IMR-90 (cell line): ENCODE results near the gene CD82.

Source experiments
- CEBPB ChIP-seq: IDR thresholded peaks from 2 replicates; pipeline ENCODE4 v1.6.1; 2012; ENCODE audit warnings: low read depth, low read length, improper control_type of control experiment
- CHD1 ChIP-seq: IDR thresholded peaks from 2 replicates; pipeline ENCODE4 v1.6.1; 2012; ENCODE audit warnings: low read depth, low read length, improper control_type of control experiment
- FOS ChIP-seq: fragments of 150-350 bp; IDR thresholded peaks from 2 replicates; pipeline ENCODE4 v1.6.1; 2016; ENCODE audit warnings: low read depth, low read length
- MAFK ChIP-seq: IDR thresholded peaks from 2 replicates; pipeline ENCODE4 v1.6.1; 2012; ENCODE audit warnings: low read depth, low read length, improper control_type of control experiment
- MAZ ChIP-seq: IDR thresholded peaks from 2 replicates; pipeline ENCODE4 v1.6.1; 2012; ENCODE audit warnings: low read depth, mild to moderate bottlenecking, low read length, improper control_type of control experiment, moderate library complexity, borderline replicate concordance
- MXI1 ChIP-seq: IDR thresholded peaks from 2 replicates; pipeline ENCODE4 v1.6.1; 2012; ENCODE audit warnings: low read depth, mild to moderate bottlenecking, low read length, moderate library complexity, borderline replicate concordance
- POLR2A ChIP-seq: IDR thresholded peaks from 2 replicates; pipeline ENCODE4 v1.6.1; 2012; ENCODE audit warnings: mild to moderate bottlenecking, low read depth, low read length
- RAD21 ChIP-seq: IDR thresholded peaks from 2 replicates; pipeline ENCODE4 v1.6.1; 2012; ENCODE audit warnings: low read length, improper control_type of control experiment
- RCOR1 ChIP-seq: IDR thresholded peaks from 2 replicates; pipeline ENCODE4 v1.6.1; 2012; ENCODE audit warnings: mild to moderate bottlenecking, low read length, improper control_type of control experiment; ENCODE audit not compliant: insufficient replicate concordance
- RFX5 ChIP-seq: IDR thresholded peaks from 2 replicates; pipeline ENCODE4 v1.8.0; 2012; ENCODE audit warnings: low read depth, mild to moderate bottlenecking, low read length, moderate library complexity
- SMC3 ChIP-seq: fragments of 150-350 bp; IDR thresholded peaks from 2 replicates; pipeline ENCODE4 v1.6.1; 2016; ENCODE audit warnings: low read depth, mild to moderate bottlenecking, antibody characterized with exemption, low read length, moderate library complexity
- TF ChIP-seq, protein P1 (sequence below): fragments of 150-350 bp; IDR thresholded peaks from 2 replicates; pipeline ENCODE4 v1.6.1; 2016; ENCODE audit warnings: low read depth, mild to moderate bottlenecking, low read length, moderate library complexity, borderline replicate concordance
- TF ChIP-seq, protein P2 (sequence below): conservative IDR thresholded peaks from 2 replicates; pipeline ENCODE4 v1.5.1; 2012; ENCODE audit warnings: mild to moderate bottlenecking, low read depth, low read length, improper control_type of control experiment
- TF ChIP-seq, protein P3 (sequence below): fragments of 150-350 bp; IDR thresholded peaks from 2 replicates; pipeline ENCODE4 v1.6.1; 2017; ENCODE audit warnings: mild to moderate bottlenecking, antibody characterized with exemption, low read length, low read depth

DNA sequence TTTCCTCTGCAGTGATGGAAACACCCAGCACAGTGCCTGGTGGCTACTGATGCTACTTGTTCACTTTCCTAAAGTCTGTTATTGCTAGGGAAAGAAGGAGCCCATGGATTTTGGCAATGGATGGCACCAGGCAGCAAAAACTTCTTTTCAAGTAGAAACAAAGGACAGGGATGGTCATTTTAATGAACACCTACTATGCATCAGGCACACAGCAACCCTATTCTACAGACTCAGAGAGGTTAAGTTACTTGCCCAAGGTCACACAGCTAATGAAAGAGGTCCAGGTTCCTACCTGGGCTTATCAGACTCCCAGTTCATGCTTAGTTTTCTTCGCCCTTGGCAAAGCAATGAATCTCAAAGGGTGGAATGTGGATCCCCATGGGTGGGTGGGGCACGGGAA lies 36.9 kb upstream of the CD82 start:
- TF ChIP-seq, protein P1, sequence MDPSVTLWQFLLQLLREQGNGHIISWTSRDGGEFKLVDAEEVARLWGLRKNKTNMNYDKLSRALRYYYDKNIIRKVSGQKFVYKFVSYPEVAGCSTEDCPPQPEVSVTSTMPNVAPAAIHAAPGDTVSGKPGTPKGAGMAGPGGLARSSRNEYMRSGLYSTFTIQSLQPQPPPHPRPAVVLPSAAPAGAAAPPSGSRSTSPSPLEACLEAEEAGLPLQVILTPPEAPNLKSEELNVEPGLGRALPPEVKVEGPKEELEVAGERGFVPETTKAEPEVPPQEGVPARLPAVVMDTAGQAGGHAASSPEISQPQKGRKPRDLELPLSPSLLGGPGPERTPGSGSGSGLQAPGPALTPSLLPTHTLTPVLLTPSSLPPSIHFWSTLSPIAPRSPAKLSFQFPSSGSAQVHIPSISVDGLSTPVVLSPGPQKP = no peak
- TF ChIP-seq, protein P2, sequence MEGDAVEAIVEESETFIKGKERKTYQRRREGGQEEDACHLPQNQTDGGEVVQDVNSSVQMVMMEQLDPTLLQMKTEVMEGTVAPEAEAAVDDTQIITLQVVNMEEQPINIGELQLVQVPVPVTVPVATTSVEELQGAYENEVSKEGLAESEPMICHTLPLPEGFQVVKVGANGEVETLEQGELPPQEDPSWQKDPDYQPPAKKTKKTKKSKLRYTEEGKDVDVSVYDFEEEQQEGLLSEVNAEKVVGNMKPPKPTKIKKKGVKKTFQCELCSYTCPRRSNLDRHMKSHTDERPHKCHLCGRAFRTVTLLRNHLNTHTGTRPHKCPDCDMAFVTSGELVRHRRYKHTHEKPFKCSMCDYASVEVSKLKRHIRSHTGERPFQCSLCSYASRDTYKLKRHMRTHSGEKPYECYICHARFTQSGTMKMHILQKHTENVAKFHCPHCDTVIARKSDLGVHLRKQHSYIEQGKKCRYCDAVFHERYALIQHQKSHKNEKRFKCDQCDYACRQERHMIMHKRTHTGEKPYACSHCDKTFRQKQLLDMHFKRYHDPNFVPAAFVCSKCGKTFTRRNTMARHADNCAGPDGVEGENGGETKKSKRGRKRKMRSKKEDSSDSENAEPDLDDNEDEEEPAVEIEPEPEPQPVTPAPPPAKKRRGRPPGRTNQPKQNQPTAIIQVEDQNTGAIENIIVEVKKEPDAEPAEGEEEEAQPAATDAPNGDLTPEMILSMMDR = no peak
- no peak for TF ChIP-seq POLR2A
- TF ChIP-seq RAD21 = no peak
- TF ChIP-seq MAFK = no peak
- no peak for TF ChIP-seq SMC3
- TF ChIP-seq RCOR1 = no peak
- no peak for TF ChIP-seq RFX5
- TF ChIP-seq, protein P3, sequence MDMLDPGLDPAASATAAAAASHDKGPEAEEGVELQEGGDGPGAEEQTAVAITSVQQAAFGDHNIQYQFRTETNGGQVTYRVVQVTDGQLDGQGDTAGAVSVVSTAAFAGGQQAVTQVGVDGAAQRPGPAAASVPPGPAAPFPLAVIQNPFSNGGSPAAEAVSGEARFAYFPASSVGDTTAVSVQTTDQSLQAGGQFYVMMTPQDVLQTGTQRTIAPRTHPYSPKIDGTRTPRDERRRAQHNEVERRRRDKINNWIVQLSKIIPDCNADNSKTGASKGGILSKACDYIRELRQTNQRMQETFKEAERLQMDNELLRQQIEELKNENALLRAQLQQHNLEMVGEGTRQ = no peak
- TF ChIP-seq CEBPB = no peak
- TF ChIP-seq MAZ = no peak
- TF ChIP-seq MXI1 = no peak
- no peak for TF ChIP-seq FOS
- TF ChIP-seq CHD1 = no peak
